NAMALWA (cell line): Measurements from ENCODE around the gene ZNF789.
"Not testable (repeated sequence)": the region's sequence is repeated elsewhere in the genome, so short reads cannot be mapped to it uniquely, and the experiment has no call there.

ENCODE experiments used
- DNase-seq: peaks from one replicate; pipeline ENCODE4 v3.0.0-alpha.2; 2015; ENCODE audit warnings: low spot score

The ZNF789 gene

DNA sequence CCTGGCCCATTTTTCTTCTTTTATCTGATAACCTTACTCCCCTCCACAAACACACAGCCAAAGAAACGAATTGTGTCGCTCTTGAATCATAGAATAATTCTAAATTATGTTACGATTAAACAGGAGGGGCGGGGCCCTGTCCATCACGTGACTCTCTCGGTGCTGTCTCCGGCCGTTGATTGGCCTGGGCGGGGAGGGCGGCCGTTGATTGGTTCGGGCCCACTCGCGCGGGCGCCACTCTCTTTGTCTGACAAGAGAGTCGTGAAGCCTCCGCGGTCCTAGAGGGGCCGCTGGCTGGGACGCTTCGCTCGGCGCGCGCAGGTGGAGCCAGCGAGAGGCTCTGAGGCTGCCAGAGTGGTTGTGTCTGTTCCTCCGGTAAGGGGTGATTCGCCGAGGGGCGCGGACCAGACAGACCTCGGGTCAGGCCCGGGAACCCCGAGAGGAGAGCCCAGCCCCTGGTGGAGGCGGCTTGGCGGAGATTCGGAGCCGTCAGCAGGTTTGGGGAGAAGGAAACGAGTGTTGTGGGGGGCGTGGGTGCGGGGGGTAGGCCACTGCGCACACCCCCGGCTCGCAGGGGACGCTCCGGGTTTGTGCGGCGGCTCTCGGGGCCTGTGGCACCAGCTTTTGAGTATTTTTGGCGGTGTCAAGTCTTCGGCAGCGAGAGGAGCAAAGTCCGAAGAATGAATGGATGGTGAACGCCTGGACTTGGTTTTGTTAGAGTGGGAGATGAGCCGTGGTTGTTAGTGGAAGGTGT, at the start of gene ZNF789:
TSS of gene ZNF789 (plus strand) at position 330 of the 754 bp plus-strand sequence. CDS start 3,567 bp downstream, outside the sequence.
- peak; percentile 99 for DNase-seq

DNA sequence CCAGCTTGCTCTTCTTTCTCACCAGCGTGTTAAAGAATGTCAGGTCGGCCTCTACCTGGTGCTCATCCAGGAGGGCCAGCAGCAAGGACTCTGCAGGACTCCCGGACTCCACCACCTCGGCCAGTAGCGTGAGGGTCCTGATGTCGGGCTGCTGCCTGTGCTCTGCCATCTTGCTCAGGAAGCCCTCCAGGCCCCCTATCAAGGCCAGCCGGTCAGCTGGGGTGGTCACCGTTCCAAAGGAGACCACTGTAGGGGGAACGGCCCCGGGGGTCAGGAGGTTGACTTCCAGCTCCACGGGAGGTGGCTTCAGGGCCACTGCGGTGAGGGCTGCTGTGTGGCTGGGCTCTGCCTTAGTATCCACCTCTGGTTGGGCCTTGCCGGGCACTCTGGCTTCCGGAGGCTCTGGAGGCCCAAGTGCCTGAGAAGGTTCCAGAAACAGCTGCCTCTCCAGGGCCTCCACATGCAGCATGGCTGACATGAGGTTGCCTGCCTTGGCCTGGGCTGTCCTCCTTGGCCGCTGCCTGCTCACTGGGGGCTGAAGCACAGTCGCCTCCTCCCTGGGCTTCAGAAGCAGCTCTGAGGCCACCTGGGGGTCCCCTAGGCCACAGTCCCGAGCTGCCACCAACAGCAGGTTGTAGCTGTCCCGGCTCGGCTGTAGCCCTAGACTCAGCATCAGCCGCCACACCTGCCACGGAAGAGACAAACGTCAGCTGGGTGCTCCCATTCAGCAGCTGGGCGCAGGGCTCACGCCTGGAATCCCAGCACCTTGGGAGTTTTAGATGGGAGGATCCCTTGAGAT, 47.6 kb upstream of the ZNF789 start:
- no peak for DNase-seq

DNA sequence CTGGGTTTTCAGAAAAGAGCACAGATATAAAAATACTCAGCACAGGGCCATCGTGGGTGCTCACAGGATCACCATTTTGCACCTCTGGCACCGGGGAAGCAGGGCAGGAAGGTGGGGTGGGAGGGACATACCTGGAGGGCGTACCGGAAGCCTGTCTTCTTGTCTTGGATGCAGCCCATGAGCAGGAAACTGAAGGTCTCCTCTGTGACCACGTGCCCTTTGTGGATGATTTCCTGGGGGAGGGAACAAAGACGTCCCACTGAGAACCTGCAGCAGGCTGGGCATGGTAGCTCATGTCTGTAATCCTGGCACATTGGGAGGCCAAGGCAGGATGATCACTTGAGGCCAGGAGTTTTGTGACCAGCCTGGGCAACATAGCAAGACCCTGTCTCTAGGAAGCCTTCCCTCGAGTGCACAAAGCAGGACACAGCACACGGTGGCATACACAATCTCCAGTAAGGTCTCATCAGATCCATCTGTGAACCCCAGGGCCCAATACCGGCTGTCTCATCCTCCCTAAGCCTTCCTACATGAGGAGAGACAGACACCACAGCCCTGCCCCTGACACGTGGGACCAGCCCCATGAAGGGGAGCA, 43.6 kb upstream of the ZNF789 start:
- no peak for DNase-seq

DNA sequence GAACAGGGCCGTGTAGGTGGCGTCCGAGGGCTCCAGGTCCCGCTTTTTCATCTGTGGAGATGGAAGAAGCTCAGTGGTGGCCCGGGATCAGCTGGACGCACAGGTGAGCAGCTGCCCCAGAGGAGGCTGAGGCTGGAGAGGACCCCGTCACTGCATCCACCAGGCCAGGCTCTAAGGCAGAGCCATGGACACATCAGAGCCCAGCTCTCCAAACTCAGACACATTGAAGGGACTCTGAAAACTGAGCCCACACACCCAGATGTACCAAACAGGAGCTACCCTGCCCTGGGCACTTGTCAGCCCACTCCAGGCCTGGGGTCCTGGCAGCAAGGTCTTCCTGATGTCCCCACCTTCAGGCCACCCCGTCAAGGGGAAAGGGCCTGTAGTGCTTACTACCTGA, 42.9 kb upstream of the ZNF789 start:
- no peak for DNase-seq

DNA sequence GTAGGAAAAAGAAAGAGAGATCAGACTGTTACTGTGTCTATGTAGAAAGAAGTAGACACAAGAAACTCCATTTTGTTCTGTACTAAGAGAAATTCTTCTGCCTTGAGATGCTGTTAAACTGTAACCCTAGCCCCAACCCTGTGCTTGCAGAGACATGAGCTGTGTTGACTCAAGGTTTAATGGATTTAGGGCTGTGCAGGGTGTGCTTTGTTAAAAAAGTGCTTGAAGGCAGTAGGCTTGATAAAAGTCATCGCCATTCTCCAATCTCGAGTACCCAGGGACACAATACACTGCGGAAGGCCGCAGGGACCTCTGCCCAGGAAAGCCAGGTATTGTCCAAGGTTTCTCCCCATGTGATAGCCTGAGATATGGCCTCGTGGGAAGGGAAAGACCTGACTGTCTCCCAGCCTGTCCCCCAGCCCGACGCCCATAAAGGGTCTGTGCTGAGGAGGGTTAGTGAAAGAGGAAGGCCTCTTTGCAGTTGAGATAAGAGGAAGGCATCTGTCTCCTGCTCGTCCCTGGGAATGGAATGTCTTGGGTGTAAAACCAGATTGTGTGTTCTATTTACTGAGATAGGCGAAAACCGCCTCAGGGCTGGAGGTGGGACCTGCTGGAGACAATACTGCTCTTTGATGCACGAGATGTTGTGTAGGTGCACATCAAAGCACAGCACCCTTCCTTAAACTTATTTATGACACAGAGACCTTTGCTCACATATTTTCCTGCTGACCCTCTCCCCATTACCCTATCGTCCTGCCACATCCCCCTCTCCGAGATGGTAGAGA, 40.7 kb upstream of the ZNF789 start:
- not testable (repeated sequence) for DNase-seq

DNA sequence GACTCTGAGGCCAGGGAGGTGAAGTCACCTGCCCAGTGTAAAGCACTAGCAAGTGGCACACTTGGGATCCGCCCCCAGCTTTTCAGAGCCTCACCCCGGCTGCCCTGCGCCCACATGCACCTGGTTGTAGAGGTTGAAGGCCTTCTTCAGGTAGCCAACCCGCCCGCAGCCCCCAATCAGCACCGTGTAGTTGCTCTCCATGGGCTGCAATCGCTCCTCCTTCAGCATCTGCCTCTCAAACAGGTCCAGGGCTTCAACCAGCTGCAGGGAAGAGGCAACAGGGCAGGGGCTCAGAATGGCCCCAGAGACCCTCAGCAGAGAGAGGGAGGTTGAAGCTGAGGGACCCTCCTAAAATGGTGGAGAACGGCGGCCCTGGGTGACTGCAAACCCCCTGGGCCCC, 39.5 kb upstream of the ZNF789 start:
- DNase-seq = no peak

DNA sequence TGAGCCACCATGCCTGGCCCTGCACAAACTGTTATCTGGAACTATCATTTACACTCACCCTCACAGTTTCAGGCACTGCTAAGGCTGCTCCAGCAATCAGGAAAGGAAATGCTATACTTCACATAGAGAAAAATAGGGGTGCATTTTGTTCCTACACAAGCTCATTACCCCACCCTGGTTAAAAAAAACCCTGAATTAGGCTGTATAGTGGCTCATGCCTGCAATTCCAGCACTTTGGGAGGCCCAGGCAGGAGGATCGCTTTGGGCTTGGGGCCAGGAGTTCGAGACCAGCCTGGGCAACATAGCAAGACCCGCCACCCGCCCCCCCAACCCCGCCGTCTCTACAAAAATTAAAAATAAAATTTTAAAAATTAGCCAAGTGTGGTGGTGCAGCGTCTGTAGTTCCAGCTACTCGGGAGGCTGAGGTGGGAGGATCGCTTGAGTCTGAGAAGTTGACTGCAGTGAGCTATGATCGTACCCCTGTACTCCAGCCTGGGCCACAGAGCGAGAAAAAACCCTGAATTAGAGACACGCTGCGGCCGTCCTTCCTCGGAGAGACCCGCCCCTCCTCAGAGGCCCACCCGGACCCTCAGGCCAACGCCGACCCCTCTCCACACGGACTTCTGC, 34.6 kb upstream of the ZNF789 start:
- peak; percentile 45 for DNase-seq

DNA sequence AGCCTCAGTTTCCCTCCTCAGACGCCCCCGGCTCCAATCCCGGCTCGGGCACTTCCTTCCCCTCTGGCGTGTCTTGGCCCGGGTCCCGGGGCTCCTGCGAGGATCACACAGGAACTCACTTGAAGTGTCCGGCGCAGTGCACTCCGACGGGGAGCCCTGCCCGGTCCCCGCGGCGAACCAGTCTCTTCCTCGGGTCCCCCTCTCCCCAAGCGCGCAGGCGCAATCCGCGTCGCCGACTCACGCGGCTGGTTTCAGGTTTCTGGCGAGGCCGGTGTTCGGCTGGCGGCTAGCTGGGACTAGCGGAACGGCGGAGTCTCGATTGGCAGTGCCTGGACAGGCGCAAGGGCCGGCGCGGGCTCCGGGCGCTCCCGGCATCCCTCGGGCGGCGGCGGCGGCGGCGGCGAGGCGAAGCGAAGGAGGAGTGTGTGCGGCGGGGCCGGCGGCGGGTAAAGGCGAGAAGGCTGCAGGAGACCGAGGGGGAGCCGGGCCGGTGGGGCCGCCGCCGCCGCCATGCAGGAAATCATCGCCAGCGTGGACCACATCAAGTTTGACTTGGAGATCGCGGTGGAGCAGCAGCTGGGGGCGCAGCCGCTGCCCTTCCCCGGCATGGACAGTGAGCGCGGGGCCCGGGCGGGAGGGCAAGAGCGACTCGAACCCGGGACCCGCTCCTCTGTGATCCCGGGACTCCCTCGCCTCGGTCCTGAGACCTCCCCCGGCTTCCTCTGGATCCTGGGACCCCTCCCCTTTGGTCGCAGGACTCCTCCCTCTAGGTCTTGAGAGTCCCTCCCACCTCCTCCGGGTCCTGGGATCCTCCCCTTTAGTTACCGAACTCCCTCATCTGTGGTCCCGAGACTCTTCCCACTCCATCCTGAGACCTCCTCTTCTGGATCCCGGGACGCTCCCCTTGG, 33.9 kb upstream of the ZNF789 start, which contains the start of the genes CPSF4 and PTCD1:
TSS of gene CPSF4 (plus strand) at position 371 of the 908 bp plus-strand sequence. CDS start at position 511, 140 bp downstream.
TSS of gene PTCD1 (minus strand) at position 226 of the 908 bp plus-strand sequence. CDS start 3,556 bp downstream, outside the sequence.
- DNase-seq = peak; percentile 97

DNA sequence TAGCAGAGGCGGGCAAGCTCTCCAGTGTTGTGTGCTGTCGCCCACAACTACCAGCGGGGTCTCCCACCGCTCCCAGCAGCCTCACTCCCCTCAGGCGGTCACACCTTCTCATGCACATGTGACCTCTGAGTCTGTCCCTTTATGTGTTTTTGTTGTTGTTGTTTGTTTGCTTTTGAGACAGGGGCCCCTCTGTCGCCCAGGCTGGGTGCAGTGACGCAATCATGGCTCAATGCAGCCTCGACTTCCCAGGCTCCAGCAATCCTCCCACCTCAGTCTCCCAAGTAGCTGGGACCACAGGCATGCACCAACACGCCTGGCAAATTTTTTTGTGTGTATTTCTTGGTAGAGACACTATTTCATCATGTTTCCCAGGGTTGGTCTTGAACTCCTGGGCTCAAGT, 32.5 kb upstream of the ZNF789 start:
- no peak for DNase-seq

DNA sequence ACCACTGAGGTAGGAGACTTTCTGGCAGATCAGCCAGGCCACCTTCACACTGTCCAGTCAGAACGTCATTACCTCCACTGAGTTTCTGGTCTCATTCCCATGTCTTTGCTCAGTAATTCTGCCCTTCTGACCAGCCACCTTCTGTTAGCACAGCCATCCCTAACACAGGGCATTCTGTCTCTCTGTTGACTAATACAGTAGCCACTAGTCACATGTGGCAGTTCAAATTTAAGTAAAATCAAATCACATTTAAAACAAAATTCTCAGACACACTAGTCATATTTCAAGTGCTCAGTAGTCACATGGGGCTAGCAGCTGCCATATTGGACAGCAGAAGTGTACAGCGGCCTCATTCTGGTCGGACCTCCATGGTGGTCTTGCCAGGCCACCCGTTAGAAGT, 26.6 kb upstream of the ZNF789 start:
- no peak for DNase-seq

DNA sequence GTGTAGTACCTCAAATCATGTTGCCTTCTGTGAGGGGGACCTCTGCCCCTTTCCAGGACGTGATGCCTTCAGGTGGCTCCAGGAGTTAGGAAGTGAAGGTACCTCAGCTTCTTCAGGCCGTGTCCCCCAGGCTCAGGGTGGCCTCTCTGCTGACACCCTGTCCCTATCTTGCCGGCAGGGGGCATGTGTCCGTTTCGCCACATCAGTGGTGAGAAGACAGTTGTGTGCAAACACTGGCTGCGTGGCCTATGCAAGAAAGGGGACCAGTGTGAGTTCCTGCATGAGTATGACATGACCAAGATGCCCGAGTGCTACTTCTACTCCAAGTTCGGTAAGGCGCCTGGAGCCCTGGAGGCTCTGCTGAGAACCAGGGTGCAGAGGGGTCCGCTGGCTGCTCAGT, 24.7 kb upstream of the ZNF789 start:
- peak; percentile 57 for DNase-seq

DNA sequence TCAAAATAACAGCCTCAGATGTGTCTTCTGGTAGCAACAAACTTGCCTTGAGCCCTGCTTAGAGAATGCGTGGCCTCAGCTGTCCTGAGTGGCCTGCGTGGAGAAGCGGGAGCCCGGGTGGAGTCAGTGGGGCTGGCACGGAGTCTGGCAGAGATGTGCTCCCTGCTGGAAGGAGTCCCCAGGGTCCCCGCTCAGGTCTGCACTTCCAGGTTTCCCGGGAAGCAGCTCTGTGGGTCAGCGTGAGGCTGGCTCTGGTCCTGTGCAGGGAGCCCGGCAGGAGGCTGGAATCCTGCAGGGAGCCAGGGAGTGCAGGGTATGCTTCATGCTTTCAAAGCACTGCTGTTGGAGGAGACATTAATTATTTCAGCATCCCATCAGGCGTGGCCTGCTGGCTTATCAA, 23.8 kb upstream of the ZNF789 start:
- DNase-seq = no peak

DNA sequence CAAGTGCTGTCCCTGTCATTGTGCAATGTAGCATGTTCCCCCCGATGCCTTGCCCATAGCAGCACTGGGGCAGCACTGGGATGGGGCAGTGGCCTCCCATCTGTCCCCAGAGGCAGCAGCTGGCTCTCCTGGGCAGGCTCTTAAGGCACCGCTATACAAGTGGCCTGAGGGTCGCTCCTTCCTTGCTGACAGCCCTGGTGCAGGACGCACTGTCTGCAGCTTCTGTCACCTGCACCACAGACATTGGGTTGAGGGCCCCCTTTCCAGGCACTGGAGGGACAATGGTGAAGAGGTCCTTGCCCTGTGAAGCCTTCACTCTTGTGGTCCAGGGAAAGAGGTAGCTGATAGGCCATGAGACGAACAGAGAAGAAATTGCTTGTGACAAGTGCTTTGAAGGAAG, 23.4 kb upstream of the ZNF789 start:
- no peak for DNase-seq

DNA sequence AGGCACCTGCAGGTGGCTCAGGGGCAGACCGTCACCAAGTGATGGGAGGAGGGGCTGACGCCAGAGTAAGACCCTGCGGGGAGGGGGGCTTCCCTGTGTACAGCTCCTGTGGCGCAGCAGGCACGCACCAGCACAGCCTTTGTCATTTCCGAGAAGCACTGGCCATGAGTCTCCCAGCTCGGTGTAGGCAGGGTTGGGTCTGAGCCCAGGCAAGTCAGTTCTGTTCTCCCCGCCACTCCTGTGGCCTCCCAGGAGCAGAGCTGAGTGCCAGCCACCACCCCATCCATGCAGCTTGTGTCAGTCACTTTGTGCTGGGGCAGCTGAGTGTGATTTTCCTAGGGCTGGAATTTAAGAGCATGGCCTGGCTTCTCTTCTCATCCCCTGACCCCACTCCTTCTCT, 20.8 kb upstream of the ZNF789 start:
- no peak for DNase-seq

DNA sequence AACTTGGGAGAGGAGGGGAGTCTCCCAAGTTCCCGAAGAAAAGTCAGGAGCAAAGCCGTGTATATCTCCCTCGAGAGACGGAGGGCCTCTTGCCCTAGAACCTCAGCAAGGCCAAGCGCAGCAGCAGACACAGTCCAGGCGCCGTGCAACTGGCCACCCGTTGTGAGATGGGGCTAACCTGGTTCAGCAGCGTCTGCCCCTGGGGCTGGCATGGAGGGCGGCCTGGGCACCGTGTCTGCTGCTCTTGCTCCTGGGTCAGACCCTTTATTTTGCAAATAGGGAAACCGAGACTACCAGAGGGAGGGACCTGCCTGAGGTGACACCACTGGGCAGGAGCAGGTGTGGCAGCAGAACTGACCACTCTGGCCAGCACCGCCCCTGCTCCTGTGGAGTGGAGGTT, 20.1 kb upstream of the ZNF789 start:
- no peak for DNase-seq

DNA sequence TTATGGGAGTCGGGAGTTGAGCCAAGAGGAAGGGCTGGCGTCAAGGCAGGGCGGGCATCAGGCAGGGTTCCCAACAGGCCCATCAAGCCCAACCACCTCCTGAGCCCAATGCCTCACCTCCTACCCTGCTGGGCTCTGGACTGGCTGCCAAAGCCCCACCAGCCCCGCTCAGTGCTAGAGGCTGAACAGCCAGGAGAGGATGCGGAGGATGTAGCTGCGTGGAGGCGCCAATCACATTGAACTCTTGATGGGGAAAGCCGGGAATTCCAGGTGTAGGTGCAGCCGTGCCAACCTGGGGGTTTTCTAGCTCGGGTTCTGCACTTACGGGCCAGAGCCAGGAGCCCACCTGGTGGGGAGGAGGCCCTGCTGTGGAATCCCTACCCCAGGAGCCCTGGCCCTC, 19.6 kb upstream of the ZNF789 start:
- DNase-seq = no peak

DNA sequence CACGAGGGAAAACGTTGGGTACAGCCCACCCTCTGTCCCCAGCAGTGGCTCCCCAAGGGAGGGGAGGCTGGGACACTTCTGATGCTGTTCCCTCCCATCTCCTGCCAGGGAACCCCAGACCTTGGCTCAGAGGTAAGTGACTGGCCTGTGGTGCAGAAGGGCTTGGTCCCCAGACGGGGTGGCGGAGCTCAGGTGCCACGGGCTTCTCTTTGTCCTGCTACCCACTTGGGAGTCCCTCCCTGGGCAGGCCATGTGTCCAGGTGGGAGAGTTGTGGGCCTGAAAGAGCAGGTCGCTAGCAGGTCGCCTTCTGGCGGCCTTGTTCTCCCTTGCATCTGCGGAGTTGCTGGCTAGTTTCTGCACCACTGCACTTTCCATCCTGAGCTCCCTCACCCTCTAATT, 16.8 kb upstream of the ZNF789 start:
- DNase-seq = no peak

DNA sequence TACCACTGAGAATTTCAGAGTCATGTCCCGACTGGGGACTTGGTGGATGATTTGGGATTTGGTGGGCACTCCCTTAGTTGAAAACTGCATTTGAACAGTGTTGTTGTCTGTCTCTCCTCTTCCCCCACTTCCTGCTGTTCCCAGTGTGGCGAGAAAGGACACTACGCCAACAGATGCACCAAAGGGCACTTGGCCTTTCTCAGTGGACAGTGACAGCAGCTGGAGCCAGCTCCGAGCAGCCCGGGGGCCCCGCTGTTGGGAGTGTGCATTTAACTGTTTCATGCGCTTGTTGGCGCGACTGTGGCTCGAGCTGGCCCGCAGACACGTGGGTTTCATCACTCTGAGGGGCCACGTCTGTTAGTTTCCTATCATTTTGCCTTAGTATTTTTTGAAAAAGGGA, 16.4 kb upstream of the ZNF789 start:
- DNase-seq = no peak

DNA sequence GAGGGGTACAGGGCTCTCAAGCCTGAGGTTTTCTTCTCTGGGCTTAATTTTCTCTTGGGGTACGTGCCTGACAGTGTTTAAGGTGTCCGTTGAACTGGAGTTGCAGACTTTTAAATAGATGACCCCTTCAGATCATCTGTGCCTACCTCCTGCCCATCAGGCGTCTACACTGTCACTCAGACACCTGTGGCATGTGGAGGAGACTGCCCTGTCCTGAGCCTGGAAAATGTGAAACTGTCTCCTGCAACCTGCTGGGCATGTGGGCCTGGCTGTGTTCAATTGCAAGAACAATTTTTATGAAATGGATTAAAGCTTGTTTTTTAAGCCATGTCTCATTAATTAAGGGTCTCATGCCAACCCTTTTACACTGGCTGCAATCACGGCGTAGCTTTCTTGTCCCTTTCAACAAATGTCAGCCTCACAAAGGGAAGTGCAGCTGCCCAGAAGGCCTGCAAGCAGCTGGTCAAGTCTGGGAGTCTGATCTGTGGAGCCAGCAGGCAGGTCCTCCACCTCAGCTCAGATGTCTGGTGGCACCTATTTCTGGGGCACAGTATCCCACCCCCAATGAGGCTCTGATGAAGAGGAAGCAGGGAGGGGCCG, 15.5 kb upstream of the ZNF789 start:
- no peak for DNase-seq
